Neural crest cell (in vitro differentiated cells): Measurements from ENCODE around the gene CCDC88B. TPM values are rescaled to one million over a fixed set of nuclear protein-coding genes. Genes with fewer than 3 reads are reported as not detected.

Source experiments
- DNase-seq: peaks from one replicate; pipeline ENCODE4 v3.0.0; 2021; ENCODE audit warnings: low read depth, mixed read lengths, low spot score
- H3K27ac Mint-ChIP-seq: one replicate; pipeline ENCODE4 v1.8.0; 2021; ENCODE audit warnings: mild to moderate bottlenecking, mixed read lengths; ENCODE audit not compliant: unreplicated experiment
- H3K27me3 Mint-ChIP-seq: 2 replicates; pipeline ENCODE4 v1.8.0; 2021; ENCODE audit warnings: low read depth, mild to moderate bottlenecking, mixed read lengths
- H3K36me3 Mint-ChIP-seq: 2 replicates; pipeline ENCODE4 v1.8.0; 2021; ENCODE audit warnings: low read depth, mild to moderate bottlenecking, mixed read lengths
- H3K4me1 Mint-ChIP-seq: 2 replicates; pipeline ENCODE4 v1.8.0; 2021; ENCODE audit warnings: mixed read lengths
- H3K4me3 Mint-ChIP-seq: one replicate; pipeline ENCODE4 v1.8.0; 2021; ENCODE audit warnings: mild to moderate bottlenecking, mixed read lengths
- H3K9me3 Mint-ChIP-seq: 2 replicates; pipeline ENCODE4 v1.8.0; 2021; ENCODE audit warnings: mixed read lengths
- CTCF ChIP-seq: fragments of 200-600 bp; sonication (generic); conservative IDR thresholded peaks from 2 replicates; pipeline ENCODE4 v1.5.0; 2021; ENCODE audit warnings: antibody characterized with exemption, mild to moderate bottlenecking
- total RNA-seq: library from RNA; stranded (reverse); gene quantifications from 2 replicates; pipeline ENCODE4 v1.2.1, GENCODE V29; 2021

The CCDC88B gene
- total RNA-seq, 1 donor from 2014 or later: 1.1 TPM

GRCh38 chr11:64324692-64325469 is 15.1 kb upstream of the CCDC88B start:
- H3K27me3 Mint-ChIP-seq: no peaks in the 10 kb centered on the region
- H3K4me3 Mint-ChIP-seq: no peak overlapping the region
- TF ChIP-seq CTCF: no peak
- no peak overlapping the region for H3K27ac Mint-ChIP-seq
- H3K36me3 Mint-ChIP-seq: peaks cover 3% of the 10 kb centered on the region
- no peak for DNase-seq
- peaks cover 10% of the 10 kb centered on the region for H3K4me1 Mint-ChIP-seq
- no peaks in the 10 kb centered on the region for H3K9me3 Mint-ChIP-seq

- Mint-ChIP-seq H3K9me3 (no peaks in the 10 kb centered on the region), H3K4me3 (no peak overlapping the region), H3K27ac (no peak overlapping the region), H3K4me1 (peaks cover 6% of the 10 kb centered on the region), H3K27me3 (no peaks in the 10 kb centered on the region), H3K36me3 (no peaks in the 10 kb centered on the region)
- DNase-seq: no peak
- TF ChIP-seq CTCF: no peak
Observed at GRCh38 chr11:64327375-64327774, 12.6 kb upstream of the CCDC88B start.

- no peaks in the 10 kb centered on the region for H3K27me3 Mint-ChIP-seq
- no peak overlapping the region for H3K4me3 Mint-ChIP-seq
- no peak overlapping the region for H3K27ac Mint-ChIP-seq
- no peaks in the 10 kb centered on the region for H3K36me3 Mint-ChIP-seq
- no peak for TF ChIP-seq CTCF
- H3K9me3 Mint-ChIP-seq: no peaks in the 10 kb centered on the region
- DNase-seq: no peak
- H3K4me1 Mint-ChIP-seq: peaks cover 6% of the 10 kb centered on the region
Observed at GRCh38 chr11:64327993-64328392, 12.0 kb upstream of the CCDC88B start.

- H3K4me1 Mint-ChIP-seq: peaks cover 5% of the 10 kb centered on the region
Observed at GRCh38 chr11:64330888-64331287, 9.1 kb upstream of the CCDC88B start.

GRCh38 chr11:64331569-64332371 is 8.2 kb upstream of the CCDC88B start:
- H3K4me1 Mint-ChIP-seq: peaks cover 5% of the 10 kb centered on the region
- H3K27ac Mint-ChIP-seq: peak overlapping the region; percentile 15
- H3K36me3 Mint-ChIP-seq: no peaks in the 10 kb centered on the region
- H3K4me3 Mint-ChIP-seq: no peak overlapping the region
- TF ChIP-seq CTCF: peak; percentile 45
- H3K27me3 Mint-ChIP-seq: no peaks in the 10 kb centered on the region
- no peak for DNase-seq
- no peaks in the 10 kb centered on the region for H3K9me3 Mint-ChIP-seq

More at GRCh38 chr11:64330888-64331287, 9.1 kb upstream of the CCDC88B start:
- H3K4me3 Mint-ChIP-seq: no peak overlapping the region
- no peaks in the 10 kb centered on the region for H3K36me3 Mint-ChIP-seq
- DNase-seq: no peak
- no peaks in the 10 kb centered on the region for H3K27me3 Mint-ChIP-seq
- TF ChIP-seq CTCF: no peak
- H3K9me3 Mint-ChIP-seq: no peaks in the 10 kb centered on the region
- no peak overlapping the region for H3K27ac Mint-ChIP-seq
